ENCODE measurements around the gene PDP2.

DNA sequence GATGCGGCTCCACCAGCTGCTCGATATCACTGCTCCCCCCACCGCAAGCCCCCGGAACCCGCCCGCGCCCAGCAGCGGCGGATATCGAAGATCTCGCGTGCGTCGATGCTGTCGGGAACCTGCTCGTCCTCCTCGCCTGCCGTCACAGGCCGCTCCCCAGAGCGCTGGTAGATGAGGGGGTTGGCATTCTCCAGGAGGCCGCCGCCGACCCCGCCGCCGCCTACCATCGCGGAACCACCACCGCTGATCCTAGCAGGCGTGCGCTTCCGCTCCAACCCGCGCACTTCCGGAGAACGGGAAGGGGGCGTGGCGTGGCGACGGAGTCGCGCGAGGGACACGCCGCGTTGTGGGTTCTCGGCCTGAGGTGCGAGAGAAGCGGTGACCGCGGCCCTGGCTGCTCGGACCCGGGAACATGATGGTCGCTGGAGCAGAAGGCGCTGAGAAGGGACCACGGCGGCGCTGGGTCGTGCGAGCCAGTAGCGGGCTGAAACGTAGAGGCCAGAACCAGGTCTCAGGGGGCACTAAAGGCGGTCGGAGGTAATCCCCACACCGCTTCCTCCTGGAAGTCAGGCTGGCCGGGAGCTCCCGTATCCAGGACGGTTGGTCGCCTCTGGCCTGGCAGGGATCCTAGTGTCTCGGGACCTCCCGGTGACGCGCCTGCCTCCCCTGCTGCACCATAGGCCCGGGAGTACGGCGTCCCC lies 54.0 kb downstream of the PDP2 start, which contains the start of gene CIAO2B:
- TF ChIP-seq, protein P1, sequence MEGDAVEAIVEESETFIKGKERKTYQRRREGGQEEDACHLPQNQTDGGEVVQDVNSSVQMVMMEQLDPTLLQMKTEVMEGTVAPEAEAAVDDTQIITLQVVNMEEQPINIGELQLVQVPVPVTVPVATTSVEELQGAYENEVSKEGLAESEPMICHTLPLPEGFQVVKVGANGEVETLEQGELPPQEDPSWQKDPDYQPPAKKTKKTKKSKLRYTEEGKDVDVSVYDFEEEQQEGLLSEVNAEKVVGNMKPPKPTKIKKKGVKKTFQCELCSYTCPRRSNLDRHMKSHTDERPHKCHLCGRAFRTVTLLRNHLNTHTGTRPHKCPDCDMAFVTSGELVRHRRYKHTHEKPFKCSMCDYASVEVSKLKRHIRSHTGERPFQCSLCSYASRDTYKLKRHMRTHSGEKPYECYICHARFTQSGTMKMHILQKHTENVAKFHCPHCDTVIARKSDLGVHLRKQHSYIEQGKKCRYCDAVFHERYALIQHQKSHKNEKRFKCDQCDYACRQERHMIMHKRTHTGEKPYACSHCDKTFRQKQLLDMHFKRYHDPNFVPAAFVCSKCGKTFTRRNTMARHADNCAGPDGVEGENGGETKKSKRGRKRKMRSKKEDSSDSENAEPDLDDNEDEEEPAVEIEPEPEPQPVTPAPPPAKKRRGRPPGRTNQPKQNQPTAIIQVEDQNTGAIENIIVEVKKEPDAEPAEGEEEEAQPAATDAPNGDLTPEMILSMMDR (conservative IDR thresholded peaks at IDR 0.05; ENCODE audit: low read length) = no peak
- no peak for TF ChIP-seq EZH2phosphoT487 (IDR thresholded peaks at IDR 0.05; ENCODE audit: borderline replicate concordance, low read depth, low read length)

Measured in OCI-LY7 (cell line).